ENCODE results near the gene OR2AJ1.
"Not testable (repeated sequence)": the region's sequence is repeated elsewhere in the genome, so short reads cannot be mapped to it uniquely, and the experiment has no call there.

Gene OR2AJ1

DNA sequence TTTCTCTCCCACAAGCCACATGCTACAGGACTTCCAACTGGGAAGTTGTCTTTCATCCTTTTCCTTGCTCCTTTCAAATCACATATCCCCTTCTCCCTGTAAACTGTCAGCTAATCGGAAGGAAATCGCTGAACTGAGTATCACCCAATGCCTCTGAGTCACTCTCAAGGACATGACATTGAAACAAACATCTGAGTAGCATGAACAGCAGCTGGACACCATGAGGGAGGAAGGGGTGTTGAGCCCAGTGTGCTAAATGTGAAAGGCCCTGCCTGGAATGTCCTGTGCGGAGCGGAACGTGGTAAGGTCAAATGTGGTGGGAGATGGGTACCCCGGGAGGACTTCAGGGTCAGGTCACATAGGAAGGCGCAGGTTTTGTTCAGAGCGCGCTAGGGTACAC, at the start of gene OR2AJ1:
Gene OR2AJ1, plus strand, starts transcription at position 22 of the 400 bp plus-strand sequence. CDS start 8,880 bp downstream, outside the sequence.
- DNase-seq, result no peak

- no peak for DNase-seq
Measured at GRCh38 chr1:247883346-247883745, 41.3 kb upstream of the OR2AJ1 start.

DNA sequence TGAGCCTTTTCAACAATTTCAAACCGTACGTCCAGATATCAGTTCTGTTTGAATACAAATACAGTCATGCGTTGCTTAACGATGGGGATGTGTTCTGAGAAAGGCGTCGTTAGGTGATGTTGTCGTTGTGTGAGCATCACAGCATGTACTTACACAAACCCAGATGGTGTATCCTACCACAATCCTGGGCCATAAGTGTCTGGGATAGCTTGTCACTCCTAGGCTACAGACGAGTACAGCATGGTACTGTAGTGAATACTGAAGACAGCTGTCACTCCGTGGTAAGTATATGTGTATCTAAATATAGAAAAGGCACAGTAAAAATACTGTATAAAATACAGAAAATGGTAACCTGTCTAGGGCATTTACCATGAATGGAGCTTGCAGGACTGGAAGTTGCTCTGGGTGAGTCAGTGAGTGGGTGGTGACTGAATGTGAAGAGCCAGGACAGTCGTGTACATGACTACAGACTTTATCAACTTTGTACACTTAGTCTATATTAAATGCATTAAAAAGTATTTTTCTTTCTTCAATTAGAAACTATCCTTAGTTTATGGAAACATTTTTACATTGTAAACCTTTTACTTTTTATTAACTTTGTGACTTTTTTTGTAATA, 39.8 kb upstream of the OR2AJ1 start:
- no peak for DNase-seq

DNA sequence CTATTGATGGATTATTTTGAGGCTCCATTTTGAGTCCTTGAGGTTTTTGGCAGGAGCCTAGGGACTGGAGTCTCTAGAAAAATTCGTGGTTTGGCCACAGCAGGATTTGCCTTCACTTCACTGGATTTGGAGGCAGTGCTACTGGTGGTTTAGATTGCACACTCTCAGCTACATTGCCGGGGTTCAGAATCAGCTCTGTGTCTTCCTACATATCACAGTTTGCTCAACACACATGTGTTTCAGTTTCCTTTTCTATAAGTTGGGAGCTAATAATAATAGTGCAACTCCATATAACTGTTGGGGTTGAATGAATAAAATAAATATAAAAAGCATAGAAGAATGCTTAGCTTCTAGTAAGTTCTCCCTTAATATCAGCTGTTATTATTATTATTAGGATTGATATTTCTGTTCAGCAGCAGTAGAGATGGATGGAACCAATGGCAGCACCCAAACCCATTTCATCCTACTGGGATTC, 29.5 kb upstream of the OR2AJ1 start, which contains the start of gene OR2W3:
Gene OR2W3, plus strand, starts transcription at position 425 of the 475 bp plus-strand sequence. Its CDS starts 0 bp downstream, at position 425.
- no peak for DNase-seq

DNA sequence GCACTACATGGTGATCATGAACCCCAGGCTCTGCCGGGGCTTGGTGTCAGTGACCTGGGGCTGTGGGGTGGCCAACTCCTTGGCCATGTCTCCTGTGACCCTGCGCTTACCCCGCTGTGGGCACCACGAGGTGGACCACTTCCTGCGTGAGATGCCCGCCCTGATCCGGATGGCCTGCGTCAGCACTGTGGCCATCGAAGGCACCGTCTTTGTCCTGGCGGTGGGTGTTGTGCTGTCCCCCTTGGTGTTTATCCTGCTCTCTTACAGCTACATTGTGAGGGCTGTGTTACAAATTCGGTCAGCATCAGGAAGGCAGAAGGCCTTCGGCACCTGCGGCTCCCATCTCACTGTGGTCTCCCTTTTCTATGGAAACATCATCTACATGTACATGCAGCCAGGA, 28.7 kb upstream of the OR2AJ1 start:
- no peak for DNase-seq

DNA sequence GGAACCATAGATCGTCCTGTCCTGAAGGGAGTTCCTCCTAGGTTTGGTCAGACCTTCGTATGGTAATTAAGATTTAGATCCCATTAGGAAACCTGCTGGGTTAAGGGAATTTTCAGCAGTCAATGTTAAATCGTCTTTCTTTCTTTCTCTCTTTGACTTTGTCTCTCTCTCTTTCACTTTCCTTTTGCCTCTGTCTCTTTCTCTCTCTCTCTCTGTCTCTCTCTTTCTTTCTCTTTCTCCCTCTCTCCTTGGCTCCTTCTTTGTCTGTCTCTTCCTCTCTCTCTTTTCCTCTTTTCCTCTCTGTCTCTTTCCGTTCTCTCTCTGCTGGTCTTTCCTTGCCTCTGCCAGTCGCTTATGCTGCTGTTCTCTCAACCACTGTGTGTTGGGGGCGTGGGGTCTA, 20.6 kb upstream of the OR2AJ1 start:
- DNase-seq, result no peak

GRCh38 chr1:247905181-247905580, 19.5 kb upstream of the OR2AJ1 start:
- DNase-seq, result no peak

DNA sequence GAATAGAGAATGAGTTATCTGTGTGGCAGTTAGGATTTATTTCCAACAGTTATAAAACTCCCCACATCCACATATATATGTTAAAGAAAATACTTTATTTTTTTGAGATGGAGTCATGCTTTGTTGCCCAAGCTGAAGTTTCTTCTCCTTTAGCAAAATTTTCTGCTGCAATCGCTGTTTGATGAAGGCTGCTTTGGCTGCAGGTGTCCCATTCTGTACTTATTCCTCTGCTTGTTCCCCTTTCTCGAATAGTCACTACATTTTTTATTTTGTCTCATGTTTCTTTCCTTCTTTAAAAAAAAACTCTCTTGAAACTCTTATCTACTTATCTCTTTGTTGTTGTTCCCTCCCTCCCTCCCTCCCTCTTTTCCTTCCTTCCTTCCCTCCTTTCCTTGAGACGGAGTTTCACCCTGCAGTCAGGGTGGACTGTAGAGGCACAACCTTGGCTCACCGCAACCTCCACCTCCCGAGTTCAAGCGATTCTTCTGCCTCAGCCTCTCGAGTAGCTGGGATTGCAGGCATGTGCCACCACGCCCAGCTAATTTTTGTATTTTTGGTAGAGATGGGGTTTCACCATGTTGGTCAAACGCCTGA, 18.7 kb upstream of the OR2AJ1 start:
- no peak for DNase-seq

DNA sequence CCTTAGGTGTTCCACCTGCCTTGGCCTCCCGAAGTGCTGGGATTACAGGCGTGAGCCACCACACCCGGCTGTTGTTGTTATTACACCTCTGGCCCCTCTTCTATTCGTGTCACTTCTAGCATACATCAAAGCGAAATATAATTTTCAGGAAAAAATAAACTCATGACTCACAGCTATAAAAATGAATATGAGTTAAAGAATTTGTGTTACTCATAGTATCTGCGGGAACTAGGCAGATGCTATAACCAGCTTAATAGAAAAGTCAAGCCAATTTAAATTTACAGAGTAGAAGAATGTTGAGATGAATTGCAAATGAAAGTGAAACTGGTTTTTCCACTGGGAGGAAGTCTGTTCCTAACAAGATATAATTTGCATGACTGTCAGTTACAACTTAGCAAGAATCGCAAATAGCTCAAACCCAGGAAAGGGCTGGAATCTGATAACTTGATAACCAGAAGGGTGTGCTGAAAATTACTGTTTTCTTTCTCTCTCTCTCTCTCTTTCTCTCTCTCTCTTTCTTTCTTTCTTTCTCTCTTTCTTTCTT, 18.1 kb upstream of the OR2AJ1 start:
- DNase-seq, result no peak

GRCh38 chr1:247908766-247909165, 15.9 kb upstream of the OR2AJ1 start:
- DNase-seq, result no peak

GRCh38 chr1:247913786-247914185, 10.9 kb upstream of the OR2AJ1 start:
- no peak for DNase-seq

DNA sequence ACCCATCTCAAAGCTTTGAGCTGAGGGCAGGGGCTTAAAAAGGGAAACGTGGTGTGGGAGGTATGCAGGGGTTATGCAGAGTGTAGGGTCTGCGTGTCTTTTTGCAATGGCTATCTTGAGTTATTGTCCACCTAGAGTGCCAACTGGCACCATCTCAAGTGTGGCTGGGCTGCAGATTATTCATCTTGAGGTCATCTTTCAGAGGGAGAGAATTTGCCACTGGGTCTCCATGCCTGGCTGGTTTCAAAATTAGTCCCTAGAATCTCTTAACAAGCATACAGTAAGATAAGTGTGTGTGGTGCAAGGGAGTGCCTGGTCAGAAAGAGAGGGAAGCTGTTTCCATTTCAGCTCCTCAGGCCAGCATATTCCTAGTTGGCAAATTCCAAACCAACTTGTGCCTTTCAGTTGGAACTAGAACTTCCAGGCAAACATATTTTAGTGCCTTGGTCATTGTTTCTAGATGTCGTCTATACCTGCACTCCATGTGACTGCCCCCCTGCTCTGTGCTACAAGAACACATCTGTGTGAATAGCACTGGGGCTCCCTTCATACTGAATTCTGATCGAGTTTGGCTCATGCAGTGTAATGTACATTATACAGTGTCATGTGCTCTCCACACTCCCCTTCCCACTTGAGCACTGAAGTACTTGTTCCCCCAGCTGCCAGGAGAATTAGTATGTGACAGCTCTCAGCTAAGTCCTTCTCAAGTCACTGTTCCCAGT, 9.6 kb upstream of the OR2AJ1 start:
- DNase-seq, result no peak

- no peak for DNase-seq
Measured at GRCh38 chr1:247919952-247920351, 4.7 kb upstream of the OR2AJ1 start, which contains the start of gene OR2T8. TSS of gene OR2T8 (plus strand) at chr1:247920252. CDS start at chr1:247921018, 766 bp downstream.

- DNase-seq, result no peak
Measured at GRCh38 chr1:247923941-247924340, 748 bp upstream of the OR2AJ1 start.

DNA sequence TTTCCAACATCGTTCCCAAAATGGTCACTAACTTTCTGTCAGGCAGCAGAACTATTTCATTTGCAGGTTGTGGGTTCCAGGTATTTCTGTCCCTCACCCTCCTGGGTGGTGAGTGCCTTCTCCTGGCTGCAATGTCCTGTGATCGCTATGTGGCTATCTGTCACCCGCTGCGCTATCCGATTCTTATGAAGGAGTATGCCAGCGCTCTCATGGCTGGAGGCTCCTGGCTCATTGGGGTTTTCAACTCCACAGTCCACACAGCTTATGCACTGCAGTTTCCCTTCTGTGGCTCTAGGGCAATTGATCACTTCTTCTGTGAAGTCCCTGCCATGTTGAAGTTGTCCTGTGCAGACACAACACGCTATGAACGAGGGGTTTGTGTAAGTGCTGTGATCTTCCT, 9.3 kb downstream of the OR2AJ1 start:
- no peak for DNase-seq

GRCh38 chr1:247935781-247936180, 11.1 kb downstream of the OR2AJ1 start:
- no peak for DNase-seq

GRCh38 chr1:247936415-247936814, 11.7 kb downstream of the OR2AJ1 start:
- no peak for DNase-seq

DNA sequence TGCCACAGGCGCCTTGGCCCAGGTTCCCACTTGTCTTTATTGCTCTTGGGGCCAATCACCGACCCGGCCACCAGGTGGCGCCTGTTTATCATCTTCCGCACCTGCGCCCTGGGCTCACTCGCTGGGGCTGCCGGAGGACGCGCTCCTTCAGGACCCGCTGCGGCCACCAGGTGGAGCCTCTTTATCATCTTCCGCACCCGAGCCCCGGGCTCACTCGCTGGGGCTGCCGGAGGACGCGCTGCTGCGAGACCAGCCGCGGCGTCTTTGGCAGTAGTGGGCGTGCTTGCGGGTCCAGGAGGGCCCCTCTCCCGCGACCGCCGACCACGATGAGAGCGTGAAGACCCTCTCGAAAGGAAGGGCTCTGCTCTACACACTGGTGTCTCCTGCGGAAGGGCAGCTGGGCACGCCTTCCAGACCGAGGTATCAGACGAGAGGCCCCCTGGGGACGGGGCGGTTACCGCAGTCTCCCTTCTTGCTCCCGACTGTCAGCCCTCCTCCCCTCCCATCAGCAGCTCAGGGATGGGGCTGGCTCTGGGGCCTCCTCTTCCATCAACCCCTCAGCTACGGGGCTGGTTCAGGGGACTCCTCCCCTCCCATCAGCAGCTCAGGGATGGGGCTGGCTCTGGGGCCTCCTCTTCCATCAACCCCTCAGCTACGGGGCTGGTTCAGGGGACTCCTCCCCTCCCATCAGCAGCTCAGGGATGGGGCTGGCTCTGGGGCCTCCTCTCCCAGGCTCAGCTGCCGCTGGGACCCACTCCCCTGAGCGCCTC, 12.5 kb downstream of the OR2AJ1 start:
- DNase-seq, result not testable (repeated sequence)

GRCh38 chr1:247942624-247943023, 17.9 kb downstream of the OR2AJ1 start:
- DNase-seq, result no peak

DNA sequence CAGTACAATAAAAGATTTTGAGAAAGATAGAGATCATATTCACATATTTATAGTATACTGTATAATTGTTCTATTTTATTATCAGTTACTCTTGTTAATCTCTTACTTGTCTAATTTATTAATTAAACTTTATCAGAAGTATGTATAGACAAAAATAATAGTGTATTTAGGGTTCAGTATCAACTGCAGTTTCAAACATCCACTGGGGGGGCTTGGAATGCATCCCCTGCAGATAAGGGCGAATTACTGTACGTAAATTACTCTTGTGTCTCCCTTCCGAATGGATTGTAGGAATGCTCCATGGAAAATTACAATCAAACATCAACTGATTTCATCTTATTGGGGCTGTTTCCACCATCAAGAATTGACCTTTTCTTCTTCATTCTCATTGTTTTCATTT, 23.9 kb downstream of the OR2AJ1 start, which contains the start of gene OR2L8:
Gene OR2L8, plus strand, starts transcription at position 301 of the 400 bp plus-strand sequence. Its CDS starts 0 bp downstream, at position 301.
- DNase-seq, result no peak

GRCh38 chr1:247953408-247953807, 28.7 kb downstream of the OR2AJ1 start:
- DNase-seq, result no peak

- DNase-seq, result no peak
Measured at GRCh38 chr1:247961791-247962190, 37.1 kb downstream of the OR2AJ1 start.

Measured in NCI-H524 treated with DMSO at 0.1 percent for 48 hours (cell line).